ENCODE data around the gene EXOC6B.
A peak's percentile ranks its signal among the peaks of the same experiment; 100 is the strongest.

The EXOC6B gene

DNA sequence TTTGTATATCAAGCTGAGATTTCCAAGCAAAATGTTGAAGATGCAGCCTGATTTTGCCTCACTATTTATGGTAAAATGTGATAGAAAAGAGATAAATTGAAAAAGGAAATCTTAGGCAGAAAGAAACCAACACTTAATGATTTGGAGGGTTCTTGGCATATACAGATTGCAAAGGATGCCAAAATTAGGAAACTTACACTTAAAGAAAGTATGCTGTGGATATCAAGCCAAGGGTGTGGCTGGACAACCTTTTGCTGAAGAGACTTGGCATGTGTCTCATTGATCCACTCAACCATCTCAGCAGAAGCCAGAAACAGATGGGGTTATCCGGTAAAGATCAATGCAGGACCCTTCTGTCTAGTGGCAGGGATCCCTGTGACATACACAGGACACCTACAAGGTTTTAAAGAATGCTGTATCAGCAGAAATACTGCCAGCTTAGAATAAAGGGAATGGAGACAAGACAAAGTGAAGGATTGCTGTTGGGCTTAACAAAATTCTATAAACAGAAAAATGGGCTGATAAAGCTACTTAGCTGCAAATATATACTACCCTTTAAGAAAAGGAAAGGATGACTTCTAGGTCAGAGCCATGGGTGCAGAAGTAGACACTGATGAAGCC is 570.9 kb downstream of the EXOC6B start:
- no peak for DNase-seq

DNA sequence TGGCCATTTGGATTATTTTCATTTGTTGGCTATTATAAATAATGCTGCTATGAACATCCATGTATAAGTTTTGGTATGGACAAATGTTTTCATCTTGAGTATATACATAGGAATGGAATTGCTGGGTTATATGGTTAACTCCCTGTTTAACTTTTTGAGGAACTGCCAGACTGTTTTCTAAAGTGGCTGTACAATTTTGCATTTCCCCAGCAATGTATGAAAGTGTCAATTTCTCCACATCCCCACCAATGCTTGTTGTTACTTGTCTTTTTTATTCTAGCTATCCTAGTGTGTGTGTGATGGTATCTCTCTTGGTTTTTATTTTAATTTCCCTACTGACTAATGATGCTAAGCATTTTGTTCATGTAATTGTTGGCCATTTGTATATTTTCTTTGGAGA is 587.5 kb downstream of the EXOC6B start:
- no peak for DNase-seq

DNA sequence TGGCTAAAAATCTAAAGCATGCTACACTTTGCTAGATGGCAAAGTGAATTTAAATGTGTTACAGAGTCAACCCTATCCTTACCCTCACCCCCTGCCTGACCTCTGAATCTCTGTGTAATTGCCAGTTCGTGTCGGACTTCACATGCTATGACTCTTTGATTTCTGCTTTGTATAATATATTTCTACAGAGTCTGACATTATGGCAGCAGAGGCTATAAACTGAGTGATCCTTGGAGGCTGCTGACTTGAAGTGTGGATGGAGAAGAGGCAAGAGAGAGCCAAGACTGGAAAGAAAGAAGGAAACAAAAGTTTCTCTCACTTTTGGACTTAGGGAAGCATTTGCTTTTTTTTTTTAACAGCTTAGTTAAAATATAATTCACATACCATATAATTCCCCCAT is 588.3 kb downstream of the EXOC6B start:
- no peak for DNase-seq

DNA sequence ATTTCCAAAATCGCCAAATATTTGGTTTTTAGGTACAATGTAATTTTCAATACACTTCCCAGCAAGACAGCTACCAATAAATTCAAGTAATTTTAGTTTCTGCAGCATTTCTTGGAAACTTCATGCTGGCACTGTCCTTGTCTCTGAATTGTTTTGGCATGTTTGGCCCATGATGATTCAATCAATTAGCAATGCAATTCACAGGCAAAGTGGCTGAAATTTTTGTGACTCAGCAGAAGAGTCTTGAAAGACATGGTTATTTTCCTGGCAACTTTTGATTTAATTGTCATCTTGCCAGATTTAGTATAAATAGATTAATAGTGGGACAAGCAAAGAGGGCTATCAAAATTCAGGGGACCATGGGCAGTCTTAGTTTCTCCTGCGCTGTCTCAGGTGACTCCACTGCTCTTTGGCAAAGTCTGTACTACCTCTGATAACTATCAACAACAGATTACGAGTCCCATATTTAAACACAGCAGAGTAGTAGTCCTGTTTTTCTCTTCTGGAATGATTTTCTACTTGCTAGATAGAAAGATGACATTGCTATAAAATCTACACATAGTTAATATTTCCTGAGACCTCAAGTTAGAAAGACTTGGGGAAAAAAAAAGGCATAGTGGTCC is 589.3 kb downstream of the EXOC6B start:
- no peak for DNase-seq

DNA sequence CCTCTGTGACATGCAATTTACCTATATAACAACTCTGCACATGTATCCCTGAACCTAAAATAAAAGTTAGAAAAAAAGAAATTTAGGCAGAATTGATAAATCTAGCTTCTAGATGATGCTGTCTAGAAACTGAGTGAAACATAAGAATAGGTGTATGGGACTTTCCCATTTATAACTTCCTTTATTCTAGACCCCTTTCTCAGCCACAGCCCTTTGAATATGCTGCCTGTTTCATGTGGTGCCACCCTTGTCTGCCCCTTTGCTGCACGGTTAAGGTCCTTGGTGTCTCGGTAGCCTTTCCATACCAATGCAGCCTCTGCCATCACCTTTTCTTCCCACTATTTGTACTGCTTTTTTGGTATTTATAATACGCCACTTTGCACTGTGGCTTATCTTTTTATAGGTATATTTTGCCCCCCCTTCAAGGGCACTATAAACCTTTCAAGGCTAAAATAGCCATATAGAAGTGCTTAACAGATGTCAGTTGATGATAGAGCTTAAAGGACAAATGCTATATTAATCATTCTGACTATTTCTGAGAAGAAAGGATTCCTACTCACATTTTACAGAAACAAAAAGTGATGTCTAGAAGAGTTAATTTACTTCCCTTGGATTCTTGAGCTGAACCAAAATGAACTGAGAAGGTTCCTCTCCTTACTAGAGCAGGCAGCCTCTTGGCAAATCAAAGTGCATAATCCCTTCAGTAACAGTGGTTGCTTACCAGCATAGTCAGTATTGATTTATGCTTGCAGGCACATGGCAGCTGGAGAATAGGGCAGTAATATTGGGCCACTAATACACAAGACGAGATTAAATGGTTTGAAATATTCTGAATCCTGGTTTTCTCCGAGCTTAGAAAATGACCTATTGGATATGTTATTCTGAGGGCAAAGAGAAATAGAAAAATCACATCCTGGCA is 590.1 kb downstream of the EXOC6B start:
- no peak for DNase-seq

DNA sequence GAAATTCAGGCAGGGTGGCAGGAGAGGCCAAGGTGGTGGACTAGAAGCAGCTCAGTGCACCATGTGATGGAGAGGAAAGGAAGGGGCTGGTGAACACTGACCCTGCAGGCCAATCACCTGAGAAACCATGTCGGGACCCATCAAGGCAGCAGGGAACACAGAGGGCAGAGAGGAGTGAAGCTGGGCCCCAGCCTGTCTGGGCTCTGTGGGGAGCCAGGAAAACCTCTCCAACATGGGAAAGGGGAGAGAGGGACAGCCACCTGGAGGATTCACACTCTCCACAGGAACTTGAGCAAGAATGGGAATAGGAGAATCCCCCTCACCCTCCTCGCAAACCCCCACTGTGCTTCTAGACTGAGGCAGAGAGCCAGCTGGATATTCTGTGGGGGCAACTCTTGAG is 592.6 kb downstream of the EXOC6B start:
- no peak for DNase-seq

DNA sequence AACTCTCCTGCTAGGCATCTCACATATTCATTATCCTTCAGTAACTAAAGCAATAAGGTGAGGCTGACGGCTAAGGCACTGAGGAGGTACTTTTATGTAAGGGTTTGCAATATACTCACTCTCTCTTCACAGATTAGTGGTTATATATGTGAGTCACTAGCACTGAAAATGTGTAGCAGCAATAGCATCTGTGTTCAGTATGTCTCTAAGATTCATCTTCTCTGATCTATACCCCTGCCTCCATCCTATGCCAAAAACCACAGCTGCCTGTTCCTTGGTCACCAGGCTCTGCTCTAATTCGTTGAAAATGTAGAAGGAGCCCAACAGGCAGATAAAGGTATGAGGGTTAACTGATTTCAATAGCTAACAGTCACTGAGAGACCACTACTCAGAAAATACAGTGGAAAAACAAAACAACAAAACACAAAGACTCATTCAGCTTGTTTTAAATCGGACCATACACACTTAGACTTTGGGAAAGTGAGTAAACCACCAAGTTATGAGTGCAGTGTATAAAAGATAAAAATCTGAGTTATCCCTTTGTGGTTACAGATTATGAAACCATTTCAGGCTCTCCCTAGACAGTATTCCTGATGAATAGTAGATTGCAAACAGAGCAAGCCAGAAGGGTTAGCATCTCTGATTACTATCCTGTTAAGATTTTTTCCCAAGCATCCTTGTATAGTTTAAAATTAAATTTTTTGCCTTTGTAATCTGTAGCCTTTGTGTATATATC is 602.8 kb downstream of the EXOC6B start:
- no peak for DNase-seq

DNA sequence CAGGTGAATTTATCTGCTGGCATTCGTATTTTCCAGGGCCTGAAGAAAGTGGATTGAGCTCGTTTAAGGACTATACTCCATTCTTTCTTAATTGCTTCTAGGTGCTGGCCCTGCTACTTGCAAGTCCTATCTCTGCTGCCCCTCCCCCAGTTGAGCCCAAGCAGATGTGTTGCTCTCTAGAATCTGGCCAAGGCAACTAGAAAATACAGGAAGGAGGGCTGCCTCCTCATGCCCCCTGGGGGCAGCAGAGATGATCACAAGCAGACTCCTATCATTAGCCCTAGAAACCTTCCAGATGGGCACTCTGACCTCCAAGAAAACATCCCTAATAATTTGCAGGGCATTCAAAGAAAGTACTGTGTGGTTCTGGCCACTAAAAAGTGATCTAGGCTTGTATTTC is 605.7 kb downstream of the EXOC6B start:
- DNase-seq: peak; percentile 1

DNA sequence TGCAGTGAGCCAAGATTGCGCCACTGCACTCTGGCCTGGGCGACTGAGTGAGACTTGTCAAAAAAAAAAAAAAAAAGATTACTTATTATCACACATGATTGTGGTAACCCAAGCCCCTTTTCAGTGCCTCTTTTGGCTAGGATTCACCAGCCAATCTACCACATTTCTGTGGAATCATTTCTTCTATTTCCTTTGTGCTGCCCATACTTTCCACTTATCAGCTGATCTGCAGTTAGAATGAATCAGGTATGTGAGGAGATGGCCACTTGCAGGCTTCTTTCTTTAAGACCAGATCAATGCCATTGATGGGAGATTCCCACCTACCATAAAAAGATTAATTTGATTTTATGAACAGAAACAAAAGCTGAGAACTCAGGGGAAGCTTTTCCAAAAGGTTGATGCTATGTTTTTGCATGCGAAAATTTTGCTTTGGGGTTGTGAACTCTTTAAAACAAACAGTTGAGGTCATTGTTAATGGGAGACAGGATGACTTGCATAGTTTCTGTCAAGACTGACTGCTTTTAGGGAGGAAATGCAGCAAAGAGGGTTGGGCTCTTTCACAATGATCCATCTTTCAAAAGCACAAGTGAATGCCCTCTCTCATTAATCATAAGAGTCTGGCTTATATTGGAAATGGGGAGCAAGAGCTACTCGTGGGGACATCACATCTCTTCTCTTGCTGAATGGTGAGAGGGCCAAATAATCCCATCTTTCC is 611.2 kb downstream of the EXOC6B start:
- no peak for DNase-seq

DNA sequence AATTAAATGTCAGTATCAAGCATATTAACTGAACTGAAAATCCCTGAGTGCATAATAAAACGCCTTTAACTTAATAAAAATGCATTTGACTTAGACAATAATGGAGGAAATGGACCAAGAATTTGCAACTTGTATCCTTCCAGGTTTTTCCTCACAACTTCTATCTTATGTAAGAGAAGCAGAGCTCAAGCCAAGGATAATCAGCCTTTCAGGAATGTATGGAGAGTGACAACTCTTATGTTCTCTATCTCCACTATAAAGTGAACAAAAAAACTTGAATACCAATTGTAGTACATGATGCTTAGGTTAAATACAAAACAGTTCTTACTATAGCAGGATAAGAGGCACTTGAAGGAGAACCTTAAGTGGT is 613.4 kb downstream of the EXOC6B start:
- no peak for DNase-seq

DNA sequence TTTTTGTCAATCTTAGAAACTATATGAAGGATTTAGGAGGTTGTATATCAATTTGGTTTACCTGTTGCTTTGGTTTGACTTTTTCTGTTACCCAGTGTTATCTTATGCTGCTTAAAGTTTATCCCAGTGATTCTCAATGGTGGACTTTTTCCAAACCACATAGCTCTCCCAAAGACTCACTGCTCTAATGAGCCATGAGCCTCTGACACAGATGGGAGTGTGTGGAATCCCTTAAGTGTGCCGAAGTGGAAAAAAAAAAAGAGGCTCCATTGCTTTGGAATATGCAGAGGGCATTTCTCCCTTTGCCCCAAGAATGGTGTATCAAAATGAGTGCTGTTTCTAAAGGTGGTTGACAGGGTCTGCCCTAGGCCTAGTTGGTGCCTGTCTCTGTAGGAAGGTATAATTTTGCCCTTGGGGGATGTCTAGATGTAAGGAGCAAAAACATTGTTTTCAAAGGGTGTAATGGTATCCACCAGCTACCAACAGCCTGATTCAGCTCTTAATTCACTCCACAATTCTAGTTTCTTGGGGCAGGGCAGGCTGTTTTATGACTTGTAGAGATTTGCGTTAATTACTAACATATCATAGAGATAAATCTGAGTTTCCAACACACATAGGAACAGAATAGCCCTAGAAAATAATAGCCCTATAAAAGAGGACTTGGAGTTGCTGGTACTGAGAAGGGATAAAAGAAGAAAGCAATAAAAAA is 613.9 kb downstream of the EXOC6B start:
- no peak for DNase-seq

DNA sequence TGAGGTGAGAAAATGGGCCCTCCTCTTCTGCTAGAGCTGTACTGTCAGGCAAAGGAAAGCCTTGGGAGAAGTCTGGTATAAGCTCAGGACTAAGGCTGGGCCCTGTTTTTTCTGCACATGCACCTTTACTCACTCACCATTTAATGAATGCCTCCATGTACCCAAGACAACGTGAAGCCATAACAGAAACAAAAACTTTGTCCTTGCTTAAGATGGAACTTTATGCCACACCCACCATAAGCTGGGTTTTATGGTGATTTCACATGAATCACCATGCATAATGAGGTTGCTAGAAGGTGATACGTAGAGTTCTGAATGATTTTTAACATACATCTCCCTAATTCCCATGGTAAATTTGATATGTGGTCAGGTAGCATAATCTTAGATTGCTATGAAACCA is 614.5 kb downstream of the EXOC6B start:
- DNase-seq: no peak

DNA sequence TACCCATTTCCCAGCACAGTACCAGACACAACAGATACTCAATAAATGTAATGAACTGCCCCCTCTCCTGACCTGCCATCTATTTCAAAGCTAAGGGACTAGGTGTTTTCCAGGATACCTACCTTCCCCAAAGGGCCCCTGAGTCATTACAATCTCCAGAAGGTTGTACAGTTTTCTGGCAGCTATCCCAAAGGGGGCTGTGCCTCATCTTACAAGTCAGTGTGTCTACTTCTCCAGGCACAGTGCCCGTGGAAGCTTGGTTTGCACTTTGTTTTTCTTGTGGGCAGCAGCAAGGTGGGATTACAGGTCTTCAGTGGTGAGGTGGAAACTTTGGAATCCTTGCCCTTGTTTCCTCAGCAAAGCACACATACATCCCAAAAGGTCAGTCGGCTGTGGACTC is 615.4 kb downstream of the EXOC6B start:
- no peak for DNase-seq

DNA sequence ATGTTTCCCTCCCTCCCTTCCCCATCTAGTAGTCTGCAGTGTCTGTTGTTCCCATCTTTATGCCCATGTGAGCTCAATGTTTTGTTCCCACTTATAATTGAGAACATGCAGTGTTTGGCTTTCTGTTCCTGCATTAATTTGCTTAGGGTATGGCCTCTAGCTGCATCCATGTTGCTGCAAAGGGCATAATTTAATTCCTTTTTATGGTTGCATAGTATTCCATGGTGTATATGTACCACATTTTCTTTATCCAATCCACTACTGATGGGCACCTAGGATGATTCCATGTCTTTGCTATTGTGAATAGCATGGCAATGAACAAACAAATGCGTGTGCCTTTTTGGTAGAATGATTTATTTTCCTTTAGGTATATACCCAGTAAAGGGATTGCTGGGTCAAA is 617.6 kb downstream of the EXOC6B start:
- no peak for DNase-seq

DNA sequence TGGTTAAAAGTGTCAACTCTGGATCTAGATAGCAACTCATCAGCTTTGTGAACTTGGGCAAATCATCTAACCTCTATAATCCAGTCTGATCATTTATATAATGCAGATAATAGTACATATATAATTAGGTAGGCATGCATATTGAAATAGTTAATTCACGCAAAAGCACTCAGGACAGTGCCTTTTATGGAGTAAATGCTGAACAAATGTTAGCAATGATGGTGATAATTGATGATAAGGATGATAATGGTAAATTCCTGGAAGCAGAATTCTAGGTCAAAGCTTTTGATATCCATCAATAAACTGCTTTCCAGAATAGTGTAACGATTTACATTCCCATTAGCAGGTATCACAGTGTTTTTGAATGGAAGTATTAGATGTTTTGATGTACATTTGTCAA is 618.5 kb downstream of the EXOC6B start:
- no peak for DNase-seq

DNA sequence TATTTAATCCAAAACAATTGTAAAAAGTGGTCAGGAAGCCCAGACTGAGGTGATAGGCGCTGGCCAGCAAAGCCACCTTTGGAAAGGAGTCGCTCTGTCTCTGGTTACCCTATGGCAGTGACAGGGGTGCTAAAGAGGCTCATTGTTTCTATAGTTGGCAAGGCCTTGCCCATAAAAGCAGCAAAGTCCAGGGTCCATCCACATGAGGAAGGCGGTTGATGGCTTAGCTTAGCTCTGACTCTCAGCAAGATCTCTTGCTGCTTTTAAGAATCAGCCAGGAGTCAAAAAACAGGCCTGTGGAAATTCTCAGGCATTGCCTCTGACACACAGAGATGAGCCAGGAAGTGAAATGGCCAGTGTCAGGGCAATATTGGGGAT is 620.3 kb downstream of the EXOC6B start:
- no peak for DNase-seq

DNA sequence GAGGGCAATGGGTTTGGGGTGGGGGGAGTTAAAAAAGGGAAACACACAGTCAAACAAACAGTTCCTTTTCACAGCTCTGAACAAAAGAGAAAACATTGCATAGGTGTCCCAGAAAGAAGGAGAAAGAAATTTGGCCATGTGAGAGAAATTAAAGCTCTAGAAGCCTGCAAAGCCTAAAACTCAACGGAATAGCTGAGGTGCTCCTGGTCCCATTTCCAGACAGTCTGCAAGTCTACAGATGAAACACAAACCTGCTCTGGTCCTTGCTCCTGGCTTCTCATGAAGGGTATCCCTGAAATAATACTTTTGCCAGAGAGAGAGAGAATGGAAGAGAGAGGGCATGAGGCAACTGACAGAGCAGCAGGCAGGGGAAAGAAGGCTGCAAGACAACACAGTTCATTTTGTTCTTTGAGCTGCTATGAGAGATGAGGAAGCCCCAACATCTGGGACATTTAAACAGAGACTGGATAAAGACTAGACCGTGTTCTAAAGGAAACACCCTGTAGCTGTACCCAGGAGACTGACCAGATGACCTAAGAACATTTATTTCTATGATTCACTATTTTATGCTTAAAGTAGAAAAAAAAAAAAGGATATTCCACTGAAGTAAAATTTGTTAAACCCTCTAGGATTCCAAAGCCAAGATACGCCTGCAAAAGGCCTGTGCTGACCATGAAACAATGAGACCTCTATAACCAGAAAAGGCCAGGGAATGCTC is 620.9 kb downstream of the EXOC6B start:
- DNase-seq: no peak

DNA sequence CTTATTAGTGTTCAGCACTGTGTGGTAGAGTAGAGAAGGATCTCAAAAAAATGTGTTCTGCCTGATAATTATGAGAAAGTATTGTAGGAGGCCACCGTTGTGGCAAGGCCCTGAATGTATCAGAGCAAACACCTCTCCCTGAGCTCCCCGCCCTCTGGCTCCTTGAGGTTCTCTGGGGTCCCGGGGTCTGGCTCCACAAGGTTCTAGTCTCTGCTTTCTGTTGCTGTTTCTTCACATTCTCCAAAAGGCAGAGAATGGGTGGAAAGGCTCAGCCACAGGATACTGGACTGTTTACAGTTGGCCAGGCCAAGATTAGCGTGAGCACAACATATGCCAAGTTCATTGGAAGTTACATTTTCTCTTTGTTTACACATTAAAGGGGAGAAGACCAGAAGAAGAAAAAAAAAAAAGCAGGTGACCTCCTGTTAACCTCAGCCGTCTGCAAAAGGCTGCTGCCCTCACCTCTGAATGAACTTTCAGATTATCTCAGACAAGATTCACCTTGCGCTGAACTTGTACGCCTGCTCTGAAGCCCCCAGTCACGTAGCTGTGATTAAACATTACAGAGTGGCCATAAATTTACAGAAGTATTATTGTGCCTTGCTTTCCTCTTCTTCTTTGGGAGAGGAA is 621.6 kb downstream of the EXOC6B start:
- no peak for DNase-seq

DNA sequence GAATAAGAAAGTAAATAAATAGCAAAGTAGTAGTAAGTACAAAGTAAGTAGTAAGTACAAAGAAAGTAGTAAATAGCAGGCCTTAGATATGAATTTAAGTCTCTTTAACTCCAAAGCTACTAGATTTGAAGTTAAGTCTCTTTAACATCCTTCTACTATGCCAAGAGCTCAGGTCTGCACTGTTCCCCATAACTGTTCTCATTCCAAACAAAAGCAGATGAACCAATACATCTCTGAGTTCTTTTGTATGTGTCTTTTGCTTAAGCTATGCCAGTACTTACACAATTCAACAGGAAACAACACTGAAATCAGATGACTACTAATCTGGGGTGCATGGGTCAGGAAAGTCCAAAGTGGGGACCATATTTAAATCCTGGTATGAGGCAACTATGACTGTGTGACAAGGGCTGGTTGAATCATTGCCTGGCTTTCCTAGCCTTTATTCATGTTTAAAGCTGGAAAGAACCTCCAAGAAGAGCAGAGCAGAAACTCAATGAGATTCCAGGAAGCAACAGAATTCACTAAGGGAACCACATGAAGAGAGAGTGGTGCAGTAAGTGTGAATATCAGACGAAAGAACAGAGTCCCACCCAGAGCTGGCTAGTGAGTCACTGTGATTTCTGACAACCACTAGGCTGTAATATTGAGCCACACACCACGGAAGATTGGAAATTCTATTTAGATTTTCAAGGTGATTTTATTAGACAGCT is 627.1 kb downstream of the EXOC6B start:
- DNase-seq: no peak

DNA sequence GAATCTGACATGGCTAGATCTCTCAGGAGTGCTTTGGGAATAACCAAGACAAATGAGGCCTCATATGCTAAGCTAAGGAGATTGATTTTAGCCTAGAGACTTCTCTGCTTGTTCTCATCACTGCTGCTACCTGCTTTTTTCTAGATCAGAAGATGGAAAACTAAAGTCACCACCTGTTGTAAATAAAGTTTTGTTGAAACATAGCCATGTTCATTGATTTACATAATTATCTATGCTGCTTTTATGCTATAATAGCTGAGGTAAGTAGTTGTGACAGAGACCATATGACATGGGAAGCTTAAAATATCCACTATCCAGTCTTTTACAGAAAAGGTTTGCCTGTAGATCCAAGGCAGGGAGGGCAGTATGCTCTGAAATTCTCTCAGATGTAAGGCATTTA is 632.1 kb downstream of the EXOC6B start:
- DNase-seq: no peak
